ENCODE measurements around the gene CNGB1. TPM values are rescaled to one million over a fixed set of nuclear protein-coding genes. Genes with fewer than 3 reads are reported as not detected.
A peak's percentile ranks its signal among the peaks of the same experiment; 100 is the strongest.

The CNGB1 gene
- total and polyA plus RNA-seq, 2 of the 13 experiments (the other 11 are each of a cell fraction or from before 2014, with no cell fraction given): 0.02 to 0.15 TPM

GRCh38 chr16:57862698-57863433 lies 108.1 kb downstream of the CNGB1 start (continued):
- TF ChIP-seq POGK (CRISPR knock-in tag; conservative IDR thresholded peaks at IDR 0.05): peak; percentile 76
- TF ChIP-seq POLR2AphosphoS5 (IDR thresholded peaks at IDR 0.05; ENCODE audit: low read depth, low read length): peak; percentile 50; the same call in 1 of the 2 replicates
- TF ChIP-seq ZNF569 (CRISPR knock-in tag; IDR thresholded peaks at IDR 0.05; ENCODE audit: borderline replicate concordance): peak; percentile 95; the same call in 1 of the 2 replicates
- TF ChIP-seq ZBTB7B (CRISPR knock-in tag; IDR thresholded peaks at IDR 0.05): peak; percentile 86
- 0 out of 2 replicates have a peak, but pooled peaks have one; percentile 58 for TF ChIP-seq ZNF550 (CRISPR knock-in tag; IDR thresholded peaks at IDR 0.05; ENCODE audit: borderline replicate concordance)
- TF ChIP-seq TFAP4 (IDR thresholded peaks at IDR 0.05; ENCODE audit: borderline replicate concordance, low read depth): peak; percentile 100
- no peak for TF ChIP-seq NFRKB (IDR thresholded peaks at IDR 0.05)
- TF ChIP-seq FOXO4 (CRISPR knock-in tag; conservative IDR thresholded peaks at IDR 0.05): no peak
- peak; percentile 46 for TF ChIP-seq ELF1 (CRISPR knock-in tag; IDR thresholded peaks at IDR 0.05)
- peak; percentile 61 for TF ChIP-seq TCF7 (IDR thresholded peaks at IDR 0.05; ENCODE audit: low read depth)
- peak; percentile 69; the same call in 1 of the 2 replicates for TF ChIP-seq ZBTB44 (CRISPR knock-in tag; IDR thresholded peaks at IDR 0.05)
- TF ChIP-seq CERS6 (CRISPR knock-in tag; IDR thresholded peaks at IDR 0.05): no peak
- no peak for TF ChIP-seq RBM39 (IDR thresholded peaks at IDR 0.05; ENCODE audit: low read depth, low read length, poor library complexity, severe bottlenecking)
- peak; percentile 95 for TF ChIP-seq RXRB (CRISPR knock-in tag; IDR thresholded peaks at IDR 0.05; ENCODE audit: borderline replicate concordance)
- peak; percentile 78; the same call in 1 of the 2 replicates for TF ChIP-seq SPEN (CRISPR knock-in tag; IDR thresholded peaks at IDR 0.05; ENCODE audit: low read depth)
- peak; percentile 41; the same call in 1 of the 2 replicates for TF ChIP-seq ZNF614 (CRISPR knock-in tag; IDR thresholded peaks at IDR 0.05; ENCODE audit: borderline replicate concordance)
- TF ChIP-seq ZFYVE20 (CRISPR knock-in tag; IDR thresholded peaks at IDR 0.05; ENCODE audit: borderline replicate concordance, low read depth): no peak
- peak; percentile 79 for TF ChIP-seq MEF2D (CRISPR knock-in tag; IDR thresholded peaks at IDR 0.05)
- TF ChIP-seq ZSCAN12 (CRISPR knock-in tag; IDR thresholded peaks at IDR 0.05): no peak
- TF ChIP-seq ELF3 (CRISPR knock-in tag; IDR thresholded peaks at IDR 0.05): peak; percentile 88
- peak; percentile 96 for TF ChIP-seq MTA1 (CRISPR knock-in tag; IDR thresholded peaks at IDR 0.05; ENCODE audit: borderline replicate concordance)
- peak; percentile 50; the same call in 1 of the 2 replicates for TF ChIP-seq ZNF629 (CRISPR knock-in tag; conservative IDR thresholded peaks at IDR 0.05)

Measured in HepG2 (cell line).